Fibroblast of pulmonary artery (primary cell): Measurements from ENCODE around the gene SYNGR1.
"Not testable (repeated sequence)": the region's sequence is repeated elsewhere in the genome, so short reads cannot be mapped to it uniquely, and the experiment has no call there.

ENCODE experiments used
- DNase-seq: peaks from one replicate; pipeline ENCODE4 v3.0.0-alpha.2; 2010; ENCODE audit warnings: low read depth
- H3K4me3 ChIP-seq: replicated peaks from 2 replicates; pipeline ENCODE4 v1.5.1; 2011; ENCODE audit warnings: low read depth, mild to moderate bottlenecking, control low read depth, low read length, moderate library complexity
- CTCF ChIP-seq: IDR thresholded peaks from 2 replicates; pipeline ENCODE4 v1.5.1; 2011; ENCODE audit warnings: mild to moderate bottlenecking, control low read depth, low read length, inconsistent platforms; ENCODE audit errors: missing control alignments

SYNGR1 gene

GRCh38 chr22:39317084-39317774 lies 32.6 kb upstream of the SYNGR1 start:
- DNase-seq, result no peak
- peak overlapping the region; percentile 97 for H3K4me3 ChIP-seq
- no peak for TF ChIP-seq CTCF

- no peak for TF ChIP-seq CTCF
- peak overlapping the region; percentile 97 for H3K4me3 ChIP-seq
- peak; percentile 72 for DNase-seq
These were observed 31.9 kb upstream of the SYNGR1 start for GRCh38 chr22:39317775-39318506.

GRCh38 chr22:39318507-39319283 lies 31.1 kb upstream of the SYNGR1 start:
- TF ChIP-seq CTCF, result no peak
- H3K4me3 ChIP-seq, result peak overlapping the region; percentile 97
- DNase-seq, result no peak

- TF ChIP-seq CTCF, result peak; percentile 7
- peak; percentile 99 for DNase-seq
- peak within 1 kb of the TSS; percentile 97 for H3K4me3 ChIP-seq
These were observed 30.3 kb upstream of the SYNGR1 start, which contains the start of gene RPL3 for GRCh38 chr22:39319284-39320022. TSS of gene RPL3 (minus strand) at chr22:39319623. CDS start at chr22:39319597, 26 bp downstream.

- H3K4me3 ChIP-seq, result peak overlapping the region; percentile 97
- DNase-seq, result not testable (repeated sequence)
These were observed 29.2 kb upstream of the SYNGR1 start for GRCh38 chr22:39320616-39321029.

- no peak for DNase-seq
- no peak for TF ChIP-seq CTCF
- H3K4me3 ChIP-seq, result no peak overlapping the region
These were observed 24.3 kb upstream of the SYNGR1 start for GRCh38 chr22:39325392-39325932.
